Adipose tissue (tissue), 3 donors: Measurements from ENCODE around the gene LRRN4CL. TPM values are rescaled to one million over a fixed set of nuclear protein-coding genes. Genes with fewer than 3 reads are reported as not detected.
"Not testable (repeated sequence)": the region's sequence is repeated elsewhere in the genome, so short reads cannot be mapped to it uniquely, and the experiment has no call there.

ENCODE experiments used
- H3K27ac ChIP-seq: one replicate; pipeline ENCODE4 v1.5.1; 2013; ENCODE audit warnings: low read depth, low read length
- WGBS, 3 donors: extraction: QIAGEN DNeasy Blood & Tissue Kit; methylation state at CpG; one replicate each; pipeline ENCODE4 v1.1.7; 2013; 5-methylcytosine and 5-hydroxymethylcytosine counted together
- polyA plus RNA-seq, 3 donors: library from polyadenylated mRNA; stranded (reverse); fragments of 200-250 nt; gene quantifications; one replicate each; pipeline ENCODE4 v1.2.3, GENCODE V29; 2013
- donor health status: healthy with polysubstance abuse.
- donor health status: Bipolar disorder and iron deficiency.
- donor health status: healthy.

The LRRN4CL gene
- polyA plus RNA-seq, 3 donors, result 4.3 to 39.1 (median 17.7) TPM

DNA sequence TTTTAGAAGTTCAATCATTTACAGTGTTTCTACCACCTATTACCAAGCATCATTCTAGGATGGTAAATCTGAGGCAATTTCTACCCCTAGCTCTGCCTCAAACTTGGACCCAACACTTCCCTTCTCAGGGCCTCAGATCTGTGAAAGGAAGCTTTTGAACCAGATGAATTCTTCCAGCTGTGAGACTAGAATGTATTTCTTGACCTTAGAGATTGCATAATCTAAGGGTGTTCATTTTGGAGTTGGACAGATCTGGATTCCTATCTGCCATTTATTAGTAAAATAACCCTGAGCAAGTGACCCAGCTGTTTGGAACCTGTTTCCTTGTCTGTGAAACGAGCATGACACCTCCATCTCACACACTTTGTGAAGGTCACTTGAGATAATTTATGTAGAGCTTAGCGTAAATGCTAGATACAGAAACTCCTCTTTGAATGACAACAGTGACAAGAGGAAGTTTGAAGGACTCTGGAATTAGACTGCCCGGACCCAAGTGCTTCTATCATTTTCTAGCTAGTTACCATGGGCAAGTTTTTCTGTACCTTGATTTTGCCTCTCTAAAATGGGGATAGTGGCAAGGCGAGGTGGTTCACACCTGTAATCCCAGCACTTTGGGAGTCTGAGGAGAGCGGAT lies 32.4 kb downstream of the LRRN4CL start:
- H3K27ac ChIP-seq, result no peak overlapping the region
- WGBS, 3 donors, result 43 to 74% (median 71%) methylated on average over 5 of the region's 5 CpGs

DNA sequence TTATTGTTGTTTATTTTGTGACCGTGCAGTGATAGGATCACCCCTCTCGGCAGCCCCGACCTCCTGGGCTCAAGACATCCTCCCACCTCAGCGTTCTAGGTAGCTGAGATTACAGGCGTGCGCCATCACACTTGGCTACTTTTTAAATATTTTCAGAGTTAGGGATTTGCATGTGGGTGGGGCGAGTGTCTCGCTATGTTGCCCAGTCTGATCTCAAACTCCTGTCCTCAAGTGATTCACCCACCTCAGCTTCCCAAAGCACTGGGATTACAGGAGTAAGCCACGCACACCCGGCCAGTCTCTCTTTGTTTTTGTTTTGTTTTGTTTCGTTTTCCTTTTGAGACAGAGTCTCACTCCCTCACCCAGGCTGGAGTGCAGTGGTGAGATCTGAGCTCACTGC lies 35.0 kb downstream of the LRRN4CL start:
- H3K27ac ChIP-seq, result no peak overlapping the region
- WGBS, 3 donors, result 88 to 91% (median 89%) methylated on average over 11 of the region's 11 CpGs

DNA sequence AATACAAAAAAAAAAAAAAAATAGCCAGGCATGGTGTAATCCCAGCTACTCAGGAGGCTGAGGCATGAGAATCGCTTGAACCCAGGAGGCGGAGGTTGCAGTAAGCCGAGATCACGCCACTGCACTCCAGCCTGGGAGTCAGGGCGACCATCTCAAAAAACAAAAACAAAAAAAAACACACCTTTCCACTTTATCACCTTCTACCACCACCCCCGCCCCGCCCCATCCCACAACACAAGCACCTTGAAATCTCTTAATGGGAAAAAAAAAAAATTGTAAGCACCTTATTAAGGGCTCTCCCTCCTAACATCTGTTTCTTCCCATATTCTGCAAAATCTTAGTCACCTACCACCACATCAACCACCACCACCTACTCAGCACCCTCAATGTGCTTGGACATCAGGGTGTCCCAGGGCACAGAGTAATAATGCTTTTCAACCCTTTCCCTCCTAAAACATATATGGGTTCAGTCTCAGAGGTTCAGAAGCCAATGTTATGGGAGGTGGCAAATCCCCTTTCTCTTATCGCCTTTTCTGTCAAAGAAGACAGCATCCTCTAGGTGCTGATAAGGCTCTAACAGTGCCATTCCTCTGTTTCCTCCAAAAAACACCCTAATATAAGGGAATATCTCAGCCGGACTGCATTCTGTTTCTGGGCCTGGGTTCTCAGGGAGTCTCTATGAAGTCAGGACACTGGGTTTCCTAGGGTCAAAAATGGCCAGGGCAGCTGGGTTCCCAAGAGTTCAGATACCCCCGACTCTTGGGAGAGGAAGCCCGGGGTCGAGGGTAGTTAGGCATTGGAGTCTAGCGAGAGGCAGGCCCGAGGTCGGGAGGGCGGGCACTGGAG lies 36.9 kb downstream of the LRRN4CL start:
- no peak overlapping the region for H3K27ac ChIP-seq
- 34 to 37% (median 36%) methylated on average over 16 of the region's 16 CpGs for WGBS, 3 donors

DNA sequence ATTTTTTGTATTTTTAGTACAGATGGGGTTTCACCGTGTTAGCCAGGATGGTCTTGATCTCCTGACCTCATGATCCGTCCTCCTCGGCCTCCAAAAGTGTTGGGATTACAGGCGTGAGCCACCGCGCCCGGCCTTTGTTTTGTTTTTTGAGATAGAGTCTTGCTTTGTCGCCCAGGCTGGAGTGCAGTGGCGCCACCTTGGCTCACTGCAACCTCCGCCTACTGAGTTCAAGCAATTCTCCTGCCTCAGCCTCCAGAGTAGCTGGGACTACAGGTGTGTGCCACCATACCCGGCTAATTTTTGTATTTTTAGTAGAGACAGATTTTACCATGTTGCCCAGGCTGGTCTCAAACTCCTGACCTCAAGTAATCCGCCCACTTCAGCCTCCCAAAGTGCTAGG lies 39.0 kb downstream of the LRRN4CL start:
- not testable (repeated sequence) for H3K27ac ChIP-seq
- 94 to 96% (median 95%) methylated on average over 12 of the region's 12 CpGs for WGBS, 3 donors

DNA sequence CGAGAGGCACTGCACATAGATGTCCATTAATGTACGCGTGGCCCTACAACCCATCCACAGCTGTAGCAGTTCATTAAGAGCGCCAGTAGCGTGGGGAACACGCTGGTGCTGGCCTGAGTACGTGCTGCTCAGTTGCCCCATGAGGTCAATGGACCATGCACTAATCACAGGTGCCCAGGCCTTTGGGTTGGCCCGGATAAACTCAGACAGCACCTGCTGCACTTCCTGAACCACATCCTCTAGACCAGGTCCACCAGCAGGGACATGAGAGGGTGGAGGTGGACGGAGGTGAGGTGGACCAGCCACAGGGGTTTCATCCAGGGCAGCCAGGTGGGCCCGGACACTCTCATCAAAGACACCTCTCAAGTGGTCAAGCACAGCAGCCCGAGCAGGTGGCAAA lies 39.8 kb downstream of the LRRN4CL start:
- H3K27ac ChIP-seq, result no peak overlapping the region
- WGBS, 3 donors, result 87 to 90% (median 87%) methylated on average over 11 of the region's 11 CpGs

DNA sequence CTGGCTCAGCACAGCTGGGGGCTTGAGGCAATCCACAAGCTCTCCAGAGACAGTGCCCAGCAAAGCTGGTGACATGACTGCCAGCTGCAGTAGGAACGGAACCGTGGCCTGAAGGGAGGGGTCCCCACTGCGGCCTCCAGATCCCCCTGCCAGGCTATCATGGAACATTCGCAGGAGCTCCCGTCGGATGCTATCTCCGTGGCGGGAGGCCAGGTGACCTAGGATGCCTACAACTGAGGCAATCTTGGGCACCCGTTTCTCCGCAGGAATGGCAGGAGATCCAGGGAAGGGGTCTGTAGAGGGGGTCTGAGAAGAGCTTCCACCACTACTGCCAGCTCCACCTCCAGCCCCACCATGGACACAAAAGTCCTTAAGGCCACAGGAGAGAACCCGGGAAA lies 40.4 kb downstream of the LRRN4CL start:
- WGBS, 3 donors, result 85 to 92% (median 91%) methylated on average over 11 of the region's 11 CpGs
- H3K27ac ChIP-seq, result no peak overlapping the region

DNA sequence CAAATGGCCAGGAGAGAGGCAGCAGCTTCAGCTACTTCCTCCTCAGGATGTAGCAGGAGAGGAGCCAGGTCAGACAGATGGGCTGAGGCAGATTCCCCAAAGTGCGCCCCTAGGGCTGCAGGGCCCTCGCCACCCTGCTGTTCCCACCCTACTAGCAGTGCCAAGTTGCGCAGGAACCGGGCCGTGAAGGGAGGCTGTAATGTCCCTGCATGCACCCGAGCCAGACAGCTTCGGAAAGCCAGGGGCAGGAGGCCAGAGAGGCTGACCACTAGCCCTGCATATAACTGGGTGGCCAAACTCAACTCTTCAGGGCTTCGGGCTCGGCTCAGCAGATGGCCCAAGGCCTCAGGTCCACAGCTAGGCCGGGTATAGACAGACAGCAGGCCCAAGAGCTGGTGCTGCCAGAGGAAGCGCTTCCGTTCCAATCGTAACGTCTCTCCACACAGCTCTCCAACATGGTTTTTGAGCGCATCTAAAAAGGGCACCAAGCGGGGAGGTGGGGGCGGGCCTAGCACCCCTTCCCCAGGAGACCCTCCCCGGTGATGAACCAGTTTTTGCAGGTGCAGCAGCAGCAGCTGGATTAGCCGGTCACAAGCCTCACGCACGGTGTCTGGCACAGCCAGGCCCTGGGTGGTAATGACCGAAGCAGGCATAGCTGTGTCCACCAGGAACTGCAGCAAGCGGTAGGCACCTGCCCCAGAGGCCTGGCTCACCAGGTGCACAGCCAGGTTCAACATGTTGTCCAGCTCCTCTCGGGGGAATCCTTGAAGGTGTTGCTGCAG lies 41.0 kb downstream of the LRRN4CL start:
- H3K27ac ChIP-seq, result no peak overlapping the region

DNA sequence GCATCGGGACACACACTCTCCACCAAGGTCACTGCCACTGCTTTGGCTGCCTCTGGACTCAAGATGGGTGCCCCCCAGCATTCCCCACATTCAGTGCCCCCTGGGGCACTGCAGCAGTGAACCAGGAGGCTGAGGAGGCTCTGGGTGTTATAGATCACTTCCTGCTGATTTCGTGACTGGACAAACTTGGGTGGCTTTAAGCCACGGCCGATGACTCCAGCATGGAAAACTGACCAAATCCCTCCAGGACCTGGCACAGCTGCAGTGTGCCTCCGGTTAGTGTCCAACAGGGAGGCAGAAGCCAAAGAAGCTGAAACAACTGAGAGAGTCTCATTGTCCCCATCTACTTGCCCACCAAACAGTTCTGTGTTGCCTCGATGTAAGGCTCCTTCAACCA lies 41.7 kb downstream of the LRRN4CL start:
- no peak overlapping the region for H3K27ac ChIP-seq
- WGBS, 3 donors, result 63 to 88% (median 81%) methylated on average over 6 of the region's 6 CpGs

More for the DNA sequence above, 41.0 kb downstream of the LRRN4CL start:
- 91 to 92% (median 91%) methylated on average over 24 of the region's 24 CpGs for WGBS, 3 donors

DNA sequence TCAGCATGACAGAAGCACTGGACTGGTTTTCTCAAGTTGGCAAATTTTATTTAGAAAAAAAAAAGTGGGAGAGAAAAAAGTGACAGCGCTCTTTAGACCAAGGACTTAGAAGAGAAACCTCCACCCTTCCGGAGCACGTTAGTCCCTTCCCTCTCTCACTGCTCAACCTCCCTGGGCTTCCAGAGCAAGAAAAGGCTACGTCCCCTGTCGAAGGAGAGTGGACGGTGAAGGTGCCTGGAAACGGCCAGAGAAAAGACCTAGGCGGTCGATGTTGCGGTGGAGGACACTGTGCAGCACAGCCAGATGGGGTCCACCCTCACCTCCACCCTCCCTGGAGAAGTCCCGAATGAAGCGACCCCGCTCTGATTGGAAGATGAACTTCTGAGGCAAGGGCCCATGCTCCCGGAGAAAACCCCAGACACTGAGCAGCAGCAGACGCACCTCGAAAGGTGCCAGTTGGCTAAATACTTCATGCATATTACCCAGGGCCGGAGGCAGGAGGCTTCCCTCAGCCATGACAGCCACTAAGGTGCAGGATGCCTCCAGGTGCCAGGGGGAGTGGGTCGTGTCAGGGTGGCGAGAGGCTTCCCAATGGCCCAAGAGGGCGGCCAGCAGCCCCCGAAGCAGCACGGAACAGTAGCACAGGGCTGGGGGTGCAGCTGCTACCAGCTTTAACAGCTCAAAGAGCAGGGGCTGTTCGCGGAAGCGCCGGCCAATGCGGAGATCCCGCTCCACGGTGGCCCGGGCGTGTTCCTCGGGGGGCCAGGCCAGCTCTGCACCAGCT lies 42.3 kb downstream of the LRRN4CL start:
- 52 to 67% (median 61%) methylated on average over 32 of the region's 32 CpGs for WGBS, 3 donors
- no peak overlapping the region for H3K27ac ChIP-seq

DNA sequence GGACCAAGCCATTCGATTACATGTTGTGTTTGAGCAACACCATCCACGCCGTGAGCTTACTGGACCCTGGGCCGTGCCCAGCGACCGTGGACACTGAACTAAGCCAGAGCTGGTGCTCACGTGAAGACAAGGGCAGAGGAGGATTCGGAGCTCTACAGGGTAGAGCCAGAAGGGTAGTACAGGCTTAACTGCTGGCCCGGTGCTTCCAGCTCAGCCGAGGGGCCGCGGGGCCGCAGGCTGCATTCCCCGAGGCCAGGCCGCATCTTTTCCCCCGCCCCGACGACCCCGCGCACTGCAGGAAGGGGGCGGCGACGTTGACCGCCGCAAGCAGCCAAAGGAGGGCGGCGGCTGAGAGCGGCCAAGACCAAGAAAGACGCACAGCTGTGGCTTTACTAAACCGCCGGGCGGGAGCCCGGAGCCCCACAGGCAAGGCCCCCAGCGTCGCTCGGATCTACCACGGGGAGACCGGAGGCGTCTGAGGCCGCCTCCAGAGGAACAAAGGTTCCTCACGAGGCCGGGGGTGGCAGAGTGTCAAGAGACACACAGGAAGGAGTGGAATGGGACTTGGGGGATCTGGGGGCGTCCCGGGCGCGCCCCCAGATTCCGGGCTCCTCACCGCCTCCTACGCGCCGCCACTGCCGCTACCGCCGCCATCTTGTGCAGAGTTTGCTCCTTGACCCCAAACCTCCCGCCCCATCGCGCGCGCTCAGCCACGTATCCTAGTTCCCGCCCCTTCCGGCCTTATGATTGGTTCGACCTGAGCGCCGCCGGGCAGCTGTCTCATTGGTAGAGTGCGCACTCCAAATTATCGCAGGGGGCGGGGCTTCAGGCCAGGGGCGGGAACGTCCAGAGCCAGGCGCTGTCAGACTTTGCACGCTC lies 43.1 kb downstream of the LRRN4CL start, which contains the start of gene GANAB:
Gene GANAB (minus strand): TSS at position 668 of the 879 bp plus-strand sequence. CDS start 14 bp downstream, at position 654.
- peak within 1 kb of the TSS; percentile 86 for H3K27ac ChIP-seq
- 0% methylated on average over 62 to 73 of the region's 73 CpGs for whole genome bisulfite sequencing, 3 donors

DNA sequence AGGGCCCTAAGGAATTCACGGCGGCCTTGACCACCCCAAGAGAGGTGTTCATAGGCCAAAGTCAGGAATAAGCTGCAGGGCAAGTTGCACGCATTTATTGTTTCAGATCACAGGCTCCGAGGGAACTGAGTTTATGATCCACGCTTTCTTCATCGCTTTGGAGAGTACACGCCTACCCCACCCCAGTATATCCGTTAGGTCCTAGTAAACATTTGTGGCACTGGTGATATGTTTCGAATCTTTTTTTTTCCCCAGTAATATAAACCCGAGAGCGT lies 43.7 kb downstream of the LRRN4CL start:
- WGBS, 3 donors, result 11 to 13% (median 13%) methylated on average over 11 of the region's 11 CpGs
- no peak overlapping the region for H3K27ac ChIP-seq

DNA sequence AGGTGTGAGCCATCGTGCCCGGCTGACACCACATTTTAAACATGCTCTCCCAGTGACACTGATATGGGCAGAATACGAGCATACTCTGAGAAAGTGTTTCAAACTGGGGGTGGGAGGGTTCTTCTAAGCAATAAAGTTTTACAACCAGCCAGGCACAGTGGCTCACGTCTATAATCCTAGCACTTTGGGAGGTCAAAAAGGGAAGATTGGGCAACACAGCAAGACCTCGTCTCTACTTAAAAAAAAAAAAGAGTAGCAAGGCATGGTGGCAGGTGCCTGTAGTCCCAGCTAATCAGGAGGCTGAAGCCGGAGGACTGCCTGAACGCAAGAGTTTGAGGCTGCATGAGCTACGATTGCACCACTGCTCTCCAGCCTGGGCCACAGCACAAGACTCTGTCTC lies 45.1 kb downstream of the LRRN4CL start:
- H3K27ac ChIP-seq, result no peak overlapping the region
- 76 to 86% (median 81%) methylated on average over 8 of the region's 8 CpGs for WGBS, 3 donors

Other genes with a start within 250 kb of the LRRN4CL start
- 100 to 1,000 TPM in 2 of 3 donors, 10 to 100 TPM in 1; 27.1 to 199 (median 193) TPM for gene AHNAK, start 142.7 kb downstream of the LRRN4CL start, polyA plus RNA-seq
- 1,000 to 10,000 TPM; 1,025 to 2,248 (median 1,633) TPM for gene EEF1G, start 115.6 kb downstream of the LRRN4CL start, polyA plus RNA-seq
- gene TUT1, start 98.0 kb downstream of the LRRN4CL start, polyA plus RNA-seq, result 10 to 100 TPM; 15.8 to 16.2 (median 15.9) TPM
- 10 to 100 TPM; 17.3 to 72.4 (median 48.1) TPM for gene MTA2, start 87.7 kb downstream of the LRRN4CL start, polyA plus RNA-seq
- 100 to 1,000 TPM in 1 of 3 donors, 10 to 100 TPM in 2; 23.6 to 103 (median 79.4) TPM for gene EML3, start 76.8 kb downstream of the LRRN4CL start, polyA plus RNA-seq
- 10 to 100 TPM in 2 of 3 donors, 1 to 10 TPM in 1; 3.6 to 25.6 (median 21.1) TPM for gene ROM1, start 76.3 kb downstream of the LRRN4CL start, polyA plus RNA-seq
- 10 to 100 TPM; 25.0 to 42.7 (median 39.8) TPM for gene B3GAT3, start 67.5 kb downstream of the LRRN4CL start, polyA plus RNA-seq
- gene GANAB, start 42.9 kb downstream of the LRRN4CL start, polyA plus RNA-seq, result 100 to 1,000 TPM in 1 of 3 donors, 10 to 100 TPM in 2; 61.7 to 122 (median 86.9) TPM
- gene INTS5, start 36.2 kb downstream of the LRRN4CL start, polyA plus RNA-seq, result 10 to 100 TPM in 1 of 3 donors, 1 to 10 TPM in 2; 6.6 to 12.2 (median 7.8) TPM
- 10 to 100 TPM; 46.5 to 78.3 (median 72.4) TPM for gene C11orf98, start 24.3 kb downstream of the LRRN4CL start, polyA plus RNA-seq
- 10 to 100 TPM in 2 of 3 donors, 1 to 10 TPM in 1; 9.7 to 18.6 (median 11.6) TPM for gene CSKMT, start 24.2 kb downstream of the LRRN4CL start, polyA plus RNA-seq
- gene UQCC3, start 17.9 kb downstream of the LRRN4CL start, polyA plus RNA-seq, result 10 to 100 TPM in 2 of 3 donors, 1 to 10 TPM in 1; 9.4 to 16.0 (median 10.2) TPM
- 1 to 10 TPM; 2.4 to 5.2 (median 4.4) TPM for gene LBHD1, start 17.3 kb downstream of the LRRN4CL start, polyA plus RNA-seq
- gene UBXN1, start 10.5 kb downstream of the LRRN4CL start, polyA plus RNA-seq, result 100 to 1,000 TPM; 127 to 237 (median 188) TPM
- gene BSCL2, start 17.9 kb upstream of the LRRN4CL start, polyA plus RNA-seq, result 10 to 100 TPM; 45.9 to 61.7 (median 46.3) TPM
- gene GNG3, start 18.1 kb upstream of the LRRN4CL start, polyA plus RNA-seq, result under 1 TPM in 2 of 3 donors, not detected in 1; 0.09 to 0.12 TPM
- gene HNRNPUL2, start 37.9 kb upstream of the LRRN4CL start, polyA plus RNA-seq, result 10 to 100 TPM; 17.2 to 34.2 (median 23.1) TPM
- 10 to 100 TPM; 15.1 to 30.1 (median 16.2) TPM for gene TTC9C, start 39.0 kb upstream of the LRRN4CL start, polyA plus RNA-seq
- 1 to 10 TPM; 1.7 to 4.2 (median 2.9) TPM for gene ZBTB3, start 64.6 kb upstream of the LRRN4CL start, polyA plus RNA-seq
- 100 to 1,000 TPM in 1 of 3 donors, 10 to 100 TPM in 2; 53.7 to 104 (median 86.3) TPM for gene POLR2G, start 72.0 kb upstream of the LRRN4CL start, polyA plus RNA-seq
- gene TAF6L, start 81.9 kb upstream of the LRRN4CL start, polyA plus RNA-seq, result 10 to 100 TPM; 13.1 to 18.2 (median 14.7) TPM
- 10 to 100 TPM; 46.0 to 65.1 (median 48.4) TPM for gene TMEM179B, start 97.9 kb upstream of the LRRN4CL start, polyA plus RNA-seq
- 10 to 100 TPM; 16.2 to 19.9 (median 19.3) TPM for gene TMEM223, start 102.5 kb upstream of the LRRN4CL start, polyA plus RNA-seq
- gene NXF1, start 115.9 kb upstream of the LRRN4CL start, polyA plus RNA-seq, result 10 to 100 TPM; 45.1 to 85.1 (median 68.3) TPM
- gene STX5, start 142.5 kb upstream of the LRRN4CL start, polyA plus RNA-seq, result 10 to 100 TPM; 29.6 to 40.2 (median 32.2) TPM
- gene TEX54, start 143.3 kb upstream of the LRRN4CL start, polyA plus RNA-seq, result not detected
- gene WDR74, start 150.1 kb upstream of the LRRN4CL start, polyA plus RNA-seq, result 10 to 100 TPM; 21.3 to 52.5 (median 37.5) TPM
- gene SLC3A2, start 191.4 kb upstream of the LRRN4CL start, polyA plus RNA-seq, result 100 to 1,000 TPM in 2 of 3 donors, 10 to 100 TPM in 1; 62.6 to 146 (median 103) TPM
- under 1 TPM in 1 of 3 donors, not detected in 2; 0.10 TPM for gene CHRM1, start 231.8 kb upstream of the LRRN4CL start, polyA plus RNA-seq